NB4 (cell line): ENCODE measurements around the gene DNMBP.

ENCODE experiments used
- MYC ChIP-seq: IDR thresholded peaks from 2 replicates; pipeline ENCODE4 v1.6.1; 2011; ENCODE audit warnings: low read depth, low read length
- POLR2A ChIP-seq: IDR thresholded peaks from 2 replicates; pipeline ENCODE4 v1.6.1; 2011; ENCODE audit warnings: mild to moderate bottlenecking; ENCODE audit not compliant: insufficient read length; ENCODE audit errors: extremely low read depth
- TF ChIP-seq, protein P1 (sequence below): IDR thresholded peaks from one replicate; pipeline ENCODE4 v1.5.1; 2012; ENCODE audit warnings: low read depth, low read length
- TF ChIP-seq, protein P2 (sequence below): IDR thresholded peaks from 2 replicates; pipeline ENCODE4 v1.6.1; 2011; ENCODE audit warnings: low read depth, low read length

- TF ChIP-seq, protein P1, sequence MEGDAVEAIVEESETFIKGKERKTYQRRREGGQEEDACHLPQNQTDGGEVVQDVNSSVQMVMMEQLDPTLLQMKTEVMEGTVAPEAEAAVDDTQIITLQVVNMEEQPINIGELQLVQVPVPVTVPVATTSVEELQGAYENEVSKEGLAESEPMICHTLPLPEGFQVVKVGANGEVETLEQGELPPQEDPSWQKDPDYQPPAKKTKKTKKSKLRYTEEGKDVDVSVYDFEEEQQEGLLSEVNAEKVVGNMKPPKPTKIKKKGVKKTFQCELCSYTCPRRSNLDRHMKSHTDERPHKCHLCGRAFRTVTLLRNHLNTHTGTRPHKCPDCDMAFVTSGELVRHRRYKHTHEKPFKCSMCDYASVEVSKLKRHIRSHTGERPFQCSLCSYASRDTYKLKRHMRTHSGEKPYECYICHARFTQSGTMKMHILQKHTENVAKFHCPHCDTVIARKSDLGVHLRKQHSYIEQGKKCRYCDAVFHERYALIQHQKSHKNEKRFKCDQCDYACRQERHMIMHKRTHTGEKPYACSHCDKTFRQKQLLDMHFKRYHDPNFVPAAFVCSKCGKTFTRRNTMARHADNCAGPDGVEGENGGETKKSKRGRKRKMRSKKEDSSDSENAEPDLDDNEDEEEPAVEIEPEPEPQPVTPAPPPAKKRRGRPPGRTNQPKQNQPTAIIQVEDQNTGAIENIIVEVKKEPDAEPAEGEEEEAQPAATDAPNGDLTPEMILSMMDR = no peak
- no peak for TF ChIP-seq POLR2A
- TF ChIP-seq MYC = no peak
- TF ChIP-seq, protein P2, sequence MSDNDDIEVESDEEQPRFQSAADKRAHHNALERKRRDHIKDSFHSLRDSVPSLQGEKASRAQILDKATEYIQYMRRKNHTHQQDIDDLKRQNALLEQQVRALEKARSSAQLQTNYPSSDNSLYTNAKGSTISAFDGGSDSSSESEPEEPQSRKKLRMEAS = no peak
Observed at GRCh38 chr10:99916776-99917175, 93.0 kb downstream of the DNMBP start.
